KOPT-K1 (cell line): ENCODE results near the gene ZNF862.

Source experiments
- H3K27ac ChIP-seq: fragments of 200-600 bp; sonication (generic); 2 replicates; pipeline ENCODE4 v1.5.1; 2016; ENCODE audit warnings: antibody characterized with exemption, mild to moderate bottlenecking, low read depth, low read length; ENCODE audit not compliant: poor library complexity, severe bottlenecking
- H3K36me3 ChIP-seq: fragments of 200-600 bp; sonication (generic); 2 replicates; pipeline ENCODE4 v1.5.1; 2017; ENCODE audit warnings: antibody characterized with exemption, mild to moderate bottlenecking, low read length, moderate library complexity; ENCODE audit not compliant: insufficient read depth
- H3K9me3 ChIP-seq: fragments of 200-600 bp; sonication (generic); 2 replicates; pipeline ENCODE4 v1.5.1; 2017; ENCODE audit warnings: antibody characterized with exemption, low read length, mild to moderate bottlenecking; ENCODE audit not compliant: insufficient read depth, poor library complexity, severe bottlenecking

Gene ZNF862

GRCh38 chr7:149801816-149802215 is 36.4 kb upstream of the ZNF862 start:
- Histone ChIP-seq H3K36me3 (no peaks in the 10 kb centered on the region), H3K9me3 (no peaks in the 10 kb centered on the region), H3K27ac (no peak overlapping the region)

GRCh38 chr7:149802966-149803365 is 35.2 kb upstream of the ZNF862 start:
- Histone ChIP-seq H3K36me3 (no peaks in the 10 kb centered on the region), H3K27ac (no peak overlapping the region), H3K9me3 (no peaks in the 10 kb centered on the region)

GRCh38 chr7:149803551-149804074 is 34.6 kb upstream of the ZNF862 start:
- no peak overlapping the region for H3K27ac ChIP-seq
- H3K36me3 ChIP-seq: no peaks in the 10 kb centered on the region
- no peaks in the 10 kb centered on the region for H3K9me3 ChIP-seq

- Histone ChIP-seq H3K36me3 (no peaks in the 10 kb centered on the region), H3K9me3 (no peaks in the 10 kb centered on the region), H3K27ac (no peak overlapping the region)
These were observed 34.1 kb upstream of the ZNF862 start for GRCh38 chr7:149804106-149804505.

GRCh38 chr7:149806726-149807125 is 31.4 kb upstream of the ZNF862 start:
- H3K36me3 ChIP-seq: no peaks in the 10 kb centered on the region
- H3K27ac ChIP-seq: no peak overlapping the region
- no peaks in the 10 kb centered on the region for H3K9me3 ChIP-seq

GRCh38 chr7:149808311-149808710 is 29.9 kb upstream of the ZNF862 start:
- no peaks in the 10 kb centered on the region for H3K36me3 ChIP-seq
- H3K27ac ChIP-seq: no peak overlapping the region
- H3K9me3 ChIP-seq: no peaks in the 10 kb centered on the region

- Histone ChIP-seq H3K27ac (no peak overlapping the region), H3K36me3 (no peaks in the 10 kb centered on the region), H3K9me3 (no peaks in the 10 kb centered on the region)
These were observed 29.0 kb upstream of the ZNF862 start for GRCh38 chr7:149809215-149809614.

- Histone ChIP-seq H3K36me3 (no peaks in the 10 kb centered on the region), H3K27ac (no peak overlapping the region), H3K9me3 (no peaks in the 10 kb centered on the region)
These were observed 27.0 kb upstream of the ZNF862 start for GRCh38 chr7:149811221-149811620.

- Histone ChIP-seq H3K9me3 (no peaks in the 10 kb centered on the region), H3K27ac (no peak overlapping the region), H3K36me3 (no peaks in the 10 kb centered on the region)
These were observed 26.2 kb upstream of the ZNF862 start for GRCh38 chr7:149811831-149812490.

- H3K9me3 ChIP-seq: no peaks in the 10 kb centered on the region
- no peaks in the 10 kb centered on the region for H3K36me3 ChIP-seq
- no peak overlapping the region for H3K27ac ChIP-seq
These were observed 24.7 kb upstream of the ZNF862 start for GRCh38 chr7:149813254-149814035.

GRCh38 chr7:149814494-149814893 is 23.7 kb upstream of the ZNF862 start:
- Histone ChIP-seq H3K9me3 (no peaks in the 10 kb centered on the region), H3K27ac (no peak overlapping the region), H3K36me3 (no peaks in the 10 kb centered on the region)

- Histone ChIP-seq H3K36me3 (no peaks in the 10 kb centered on the region), H3K9me3 (no peaks in the 10 kb centered on the region), H3K27ac (no peak overlapping the region)
These were observed 23.1 kb upstream of the ZNF862 start for GRCh38 chr7:149815121-149815520.

GRCh38 chr7:149815661-149816266 is 22.4 kb upstream of the ZNF862 start:
- Histone ChIP-seq H3K36me3 (no peaks in the 10 kb centered on the region), H3K27ac (no peak overlapping the region), H3K9me3 (no peaks in the 10 kb centered on the region)

GRCh38 chr7:149816267-149816751 is 21.9 kb upstream of the ZNF862 start:
- Histone ChIP-seq H3K9me3 (no peaks in the 10 kb centered on the region), H3K36me3 (no peaks in the 10 kb centered on the region)

GRCh38 chr7:149816794-149817193 is 21.4 kb upstream of the ZNF862 start:
- Histone ChIP-seq H3K9me3 (no peaks in the 10 kb centered on the region), H3K36me3 (no peaks in the 10 kb centered on the region), H3K27ac (no peak overlapping the region)

More at GRCh38 chr7:149816267-149816751, 21.9 kb upstream of the ZNF862 start:
- H3K27ac ChIP-seq: no peak overlapping the region
